Measurements from ENCODE around the gene WDR91.

DNA sequence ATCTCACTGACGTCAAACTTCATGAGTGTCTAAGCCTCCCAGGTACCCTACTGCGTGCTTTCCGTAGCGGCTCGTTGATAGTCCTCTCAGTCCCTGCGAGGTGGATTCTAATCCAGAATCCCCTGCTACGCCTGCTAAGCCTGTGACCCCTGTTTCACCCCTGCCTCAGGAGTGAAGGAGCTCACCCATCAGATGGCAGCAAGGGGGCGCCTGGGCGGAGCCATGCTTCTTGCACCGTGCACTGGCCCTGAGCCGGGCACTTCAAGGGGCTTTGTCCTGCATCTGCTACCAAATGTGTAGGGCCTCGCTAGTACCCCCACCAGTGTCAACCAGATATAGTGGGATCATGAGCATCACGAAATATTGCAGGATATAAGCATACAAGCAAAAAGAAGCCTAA lies 21.4 kb upstream of the WDR91 start:
- TF ChIP-seq, protein P1, sequence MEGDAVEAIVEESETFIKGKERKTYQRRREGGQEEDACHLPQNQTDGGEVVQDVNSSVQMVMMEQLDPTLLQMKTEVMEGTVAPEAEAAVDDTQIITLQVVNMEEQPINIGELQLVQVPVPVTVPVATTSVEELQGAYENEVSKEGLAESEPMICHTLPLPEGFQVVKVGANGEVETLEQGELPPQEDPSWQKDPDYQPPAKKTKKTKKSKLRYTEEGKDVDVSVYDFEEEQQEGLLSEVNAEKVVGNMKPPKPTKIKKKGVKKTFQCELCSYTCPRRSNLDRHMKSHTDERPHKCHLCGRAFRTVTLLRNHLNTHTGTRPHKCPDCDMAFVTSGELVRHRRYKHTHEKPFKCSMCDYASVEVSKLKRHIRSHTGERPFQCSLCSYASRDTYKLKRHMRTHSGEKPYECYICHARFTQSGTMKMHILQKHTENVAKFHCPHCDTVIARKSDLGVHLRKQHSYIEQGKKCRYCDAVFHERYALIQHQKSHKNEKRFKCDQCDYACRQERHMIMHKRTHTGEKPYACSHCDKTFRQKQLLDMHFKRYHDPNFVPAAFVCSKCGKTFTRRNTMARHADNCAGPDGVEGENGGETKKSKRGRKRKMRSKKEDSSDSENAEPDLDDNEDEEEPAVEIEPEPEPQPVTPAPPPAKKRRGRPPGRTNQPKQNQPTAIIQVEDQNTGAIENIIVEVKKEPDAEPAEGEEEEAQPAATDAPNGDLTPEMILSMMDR (IDR thresholded peaks at IDR 0.05; ENCODE audit: insufficient read depth, low read length, poor library complexity, severe bottlenecking) = no peak
- no peak for TF ChIP-seq EZH2phosphoT487 (conservative IDR thresholded peaks at IDR 0.05; ENCODE audit: low read length)

Data from SU-DHL-6 (cell line).